ENCODE data around the gene HOMER3. TPM values are rescaled to one million over a fixed set of nuclear protein-coding genes. Genes with fewer than 3 reads are reported as not detected.
A peak's percentile ranks its signal among the peaks of the same experiment; 100 is the strongest.

The HOMER3 gene
- total and polyA plus RNA-seq, 9 of the 15 experiments (the other 6 are each of a cell fraction or from before 2014, with no cell fraction given): 1.3 to 5.1 (median 3.7) TPM; not detected in 2

DNA sequence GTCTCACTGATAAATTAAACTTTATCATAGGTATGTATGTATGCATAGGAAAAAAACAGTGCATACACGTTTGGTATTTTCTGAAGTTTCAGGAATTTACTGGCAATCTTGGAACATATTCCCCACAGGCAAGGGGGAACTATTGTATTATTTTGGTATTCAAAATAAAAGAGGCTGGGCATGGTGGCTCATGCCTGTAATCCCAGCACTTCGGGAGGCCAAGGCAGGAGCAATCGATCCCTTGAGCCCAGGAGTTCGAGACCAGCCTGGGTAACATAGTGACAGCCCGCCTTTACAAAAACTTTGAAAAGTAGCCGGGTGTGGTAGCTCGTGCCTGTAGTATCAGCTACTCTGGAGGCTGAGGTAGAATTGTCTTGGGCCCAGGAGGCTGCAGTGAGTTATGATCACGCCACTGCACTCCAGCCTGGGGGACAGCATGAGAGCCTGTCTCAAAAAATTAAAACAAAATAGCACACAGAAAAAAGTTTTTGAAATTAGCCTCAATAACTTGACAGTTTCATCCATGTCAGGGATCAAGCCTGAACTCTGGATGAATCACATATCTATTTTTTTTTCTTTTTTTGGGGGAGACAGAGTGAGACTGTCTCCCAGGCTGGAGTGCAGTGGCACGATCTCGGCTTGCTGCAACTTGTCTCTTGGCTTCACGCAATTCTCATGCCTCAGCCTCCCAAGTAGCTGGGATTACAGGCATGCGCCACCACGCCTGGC lies 29.1 kb upstream of the HOMER3 start (continued):
- no peak for TF ChIP-seq HDAC3 (IDR thresholded peaks at IDR 0.05; ENCODE audit: borderline replicate concordance, partially characterized antibody)
- TF ChIP-seq ZBTB17 (CRISPR knock-in tag; IDR thresholded peaks at IDR 0.05): peak; percentile 80

DNA sequence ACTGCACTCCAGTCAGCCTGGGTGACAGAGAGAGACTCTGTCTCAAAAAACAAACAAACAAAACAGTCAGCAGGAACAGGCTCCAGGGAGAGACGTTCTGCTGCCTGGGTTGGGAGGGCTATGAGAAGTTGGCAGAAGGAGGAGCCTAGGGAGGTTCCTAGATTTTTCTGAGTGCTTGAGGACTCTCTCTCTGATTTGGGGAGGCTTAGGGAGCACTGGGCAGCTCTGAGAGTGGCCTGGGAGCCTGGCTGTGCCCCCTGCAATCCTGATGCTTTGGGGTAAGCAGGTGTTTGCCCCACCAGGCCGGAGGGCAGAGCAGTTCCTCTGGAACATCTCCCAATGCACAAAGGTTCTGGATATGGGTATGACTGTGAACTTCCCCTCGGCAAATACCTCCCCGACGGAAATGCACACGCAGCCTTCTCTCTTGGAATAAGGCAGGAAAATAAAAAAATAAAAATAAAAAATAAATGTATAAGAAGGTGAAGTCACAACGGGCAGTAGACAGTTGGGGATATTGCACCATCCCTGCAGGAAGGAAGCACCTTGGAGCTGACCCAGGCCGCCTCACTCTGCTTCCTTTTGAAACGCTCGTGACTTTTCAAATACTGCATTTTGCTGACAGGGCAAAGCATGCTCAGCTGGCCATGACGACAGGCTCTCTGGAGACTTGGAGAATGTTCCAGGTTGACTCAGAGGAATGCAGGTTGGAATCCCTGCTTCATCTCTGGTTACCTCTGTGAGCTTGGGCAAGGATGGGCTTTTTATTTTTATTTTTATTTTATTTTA lies 26.5 kb upstream of the HOMER3 start:
- Histone ChIP-seq H3K9me3 (replicated peaks; ENCODE audit: control insufficient read depth, insufficient read depth, low read depth, low read length) (no peaks in the 10 kb centered on the region), H3K27ac (ENCODE audit: extremely low read depth, low read depth, low read length) (no peak overlapping the region), H3K9me1 (ENCODE audit: control insufficient read depth, insufficient read depth, low read length) (no peaks in the 10 kb centered on the region), H2AFZ (ENCODE audit: low read depth, low read length) (peak overlapping the region; percentile 44; the same call in 1 of the 2 replicates), H3K4me2 (ENCODE audit: insufficient read depth, low read length) (no peak overlapping the region), H4K20me1 (replicated peaks; ENCODE audit: control insufficient read depth, insufficient read depth, low read length) (no peaks in the 10 kb centered on the region), H3K9ac (ENCODE audit: insufficient read depth in 1 of 2, low read depth in 2 of 2, low read length in 2 of 2) (0 out of 4 replicates have a peak overlapping the region, but pooled peaks of 1 of the 2 experiments have one; percentile 13), H3K79me2 (ENCODE audit: control insufficient read depth, insufficient read depth, low read length) (no peaks in the 10 kb centered on the region), H3K36me3 (ENCODE audit: control insufficient read depth, insufficient read depth, low read length) (no peaks in the 10 kb centered on the region), H3K4me3 (no peak overlapping the region), H3K4me1 (replicated peaks in 1 of 2; ENCODE audit: control insufficient read depth in 2 of 2, insufficient read depth in 2 of 2, low read length in 2 of 2) (peaks cover 3 to 7% of the 10 kb centered on the region in 2 experiments; a peak in 4 of 5 replicates), H3K27me3 (ENCODE audit: control insufficient read depth in 2 of 2, insufficient read depth in 2 of 2, low read length in 2 of 2) (peaks cover 0 to 1% of the 10 kb centered on the region in 2 experiments; a peak in 1 of 5 replicates)
- DNase-seq (ENCODE audit: extremely low read depth in 1 of 4, low spot score in 3 of 4) (no peak), ATAC-seq (no peak), FAIRE-seq (no peak)
- ChIA-PET POLR2A (interaction anchor here (0.7 to 1.2 kb wide), 3 partner anchors 9 to 24 kb away, joined by 3 read pairs; no protein-coding TSS in a partner anchor), CTCF (ENCODE audit: low intra/inter-chr PET ratio) (no interaction called here)
- TF ChIP-seq HOXB6 (CRISPR knock-in tag; IDR thresholded peaks at IDR 0.05; ENCODE audit: borderline replicate concordance): no peak
- no peak for TF ChIP-seq PYGO2 (tag; IDR thresholded peaks at IDR 0.05)
- TF ChIP-seq MAFF (IDR thresholded peaks at IDR 0.05; ENCODE audit: low read length): peak; percentile 65
- TF ChIP-seq MAFK (IDR thresholded peaks at IDR 0.05; ENCODE audit: low read length): peak; percentile 68
- peak; percentile 63; the same call in 1 of the 2 replicates for TF ChIP-seq C11orf30 (IDR thresholded peaks at IDR 0.05; ENCODE audit: low read depth)
- no peak for TF ChIP-seq DMBX1 (CRISPR knock-in tag; IDR thresholded peaks at IDR 0.05; ENCODE audit: borderline replicate concordance)
- TF ChIP-seq ZNF316 (IDR thresholded peaks at IDR 0.05): peak; percentile 73
- intact Hi-C loops (cut with micrococcal nuclease) (no loop called here), in situ Hi-C loops (cut with MboI) (no loop called here)
- WGBS (ENCODE audit: insufficient coverage, low coverage, missing lambda C conversion rate): 70% methylated on average over 11 of the region's 11 CpGs
- BruUV-seq (replicated peaks): no TSS peak
